DOHH2 (cell line): ENCODE results near the gene GSG1L.

Experiments used
- H3F3A ChIP-seq: fragments of 200-600 bp; sonication (generic), shearing (Covaris generic); 2 replicates; pipeline ENCODE4 v1.6.0; 2016; ENCODE audit warnings: antibody characterized with exemption, mild to moderate bottlenecking; ENCODE audit not compliant: control insufficient read depth, insufficient read depth
- H3K27ac ChIP-seq: fragments of 200-600 bp; sonication (generic); 2 replicates; pipeline ENCODE4 v1.5.1; 2014; ENCODE audit warnings: low read depth, mild to moderate bottlenecking, low read length, moderate library complexity
- H3K27me3 ChIP-seq: fragments of 200-600 bp; sonication (generic); 2 replicates; pipeline ENCODE4 v1.6.1; 2014; ENCODE audit warnings: mild to moderate bottlenecking, low read length, mixed read lengths; ENCODE audit not compliant: control insufficient read depth
- H3K36me3 ChIP-seq: fragments of 200-600 bp; sonication (generic); 2 replicates; pipeline ENCODE4 v1.6.1; 2014; ENCODE audit warnings: mild to moderate bottlenecking, low read length, moderate library complexity, mixed read lengths; ENCODE audit not compliant: control insufficient read depth
- H3K4me1 ChIP-seq: fragments of 200-600 bp; sonication (generic); 2 replicates; pipeline ENCODE4 v1.6.1; 2014; ENCODE audit warnings: mild to moderate bottlenecking, low read length, mixed read lengths; ENCODE audit not compliant: control insufficient read depth
- H3K4me2 ChIP-seq: fragments of 200-600 bp; sonication (generic); 2 replicates; pipeline ENCODE4 v1.6.0; 2014; ENCODE audit warnings: mild to moderate bottlenecking, low read length, moderate library complexity
- H3K4me3 ChIP-seq: fragments of 200-600 bp; sonication (generic); 2 replicates; pipeline ENCODE4 v1.5.1; 2014; ENCODE audit warnings: mild to moderate bottlenecking, low read length, mixed read lengths
- H3K79me2 ChIP-seq: fragments of 200-600 bp; sonication (generic); 2 replicates; pipeline ENCODE4 v1.6.1; 2014; ENCODE audit warnings: mild to moderate bottlenecking, low read length, mixed read lengths; ENCODE audit not compliant: control insufficient read depth
- H3K9me2 ChIP-seq: fragments of 200-600 bp; sonication (generic); replicated peaks from 2 replicates; pipeline ENCODE4 v1.6.1; 2014; ENCODE audit warnings: mild to moderate bottlenecking, low read length, mixed read lengths; ENCODE audit not compliant: control insufficient read depth
- H3K9me3 ChIP-seq: fragments of 200-600 bp; sonication (generic); 2 replicates; pipeline ENCODE4 v1.6.1; 2014; ENCODE audit warnings: antibody characterized with exemption, low read length, mixed read lengths; ENCODE audit not compliant: control insufficient read depth, insufficient read depth
- H4K20me1 ChIP-seq: fragments of 200-600 bp; sonication (generic); 2 replicates; pipeline ENCODE4 v1.6.0; 2014; ENCODE audit warnings: low read depth, mild to moderate bottlenecking, antibody characterized with exemption, low read length, moderate library complexity; ENCODE audit not compliant: control insufficient read depth, insufficient read depth
- EZH2phosphoT487 ChIP-seq: fragments of 200-600 bp; sonication (generic); IDR thresholded peaks from 2 replicates; pipeline ENCODE4 v1.6.1; 2017; ENCODE audit warnings: borderline replicate concordance, mild to moderate bottlenecking, antibody characterized with exemption, low read length, moderate library complexity, mixed read lengths
- TF ChIP-seq, protein P1 (sequence below): fragments of 200-600 bp; sonication (generic); IDR thresholded peaks from one replicate; pipeline ENCODE4 v1.5.1; 2014; ENCODE audit warnings: antibody characterized with exemption, mild to moderate bottlenecking, low read depth, low read length; ENCODE audit not compliant: poor library complexity, severe bottlenecking

The GSG1L gene

DNA sequence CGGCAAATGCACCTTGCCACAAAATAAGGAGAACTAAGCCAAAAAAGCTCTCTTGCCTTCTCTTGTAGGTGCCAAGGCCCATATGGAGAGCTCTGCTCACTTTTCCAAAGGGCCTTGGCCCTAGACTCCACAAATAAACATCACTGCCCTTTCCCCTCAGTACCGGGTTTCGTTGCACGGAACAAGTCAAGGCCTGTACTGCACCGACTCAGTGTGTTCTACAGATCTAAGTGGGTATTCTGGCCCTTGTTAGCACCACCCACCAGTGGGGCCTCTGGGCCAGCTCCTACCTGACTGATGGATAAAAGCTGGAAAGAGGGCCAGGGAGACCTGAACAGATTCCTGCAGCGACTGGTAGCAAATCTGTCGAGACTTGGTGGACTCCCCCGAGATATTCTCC lies 43.7 kb upstream of the GSG1L start:
- H3K27me3 ChIP-seq, result no peaks in the 10 kb centered on the region
- TF ChIP-seq, protein P1, sequence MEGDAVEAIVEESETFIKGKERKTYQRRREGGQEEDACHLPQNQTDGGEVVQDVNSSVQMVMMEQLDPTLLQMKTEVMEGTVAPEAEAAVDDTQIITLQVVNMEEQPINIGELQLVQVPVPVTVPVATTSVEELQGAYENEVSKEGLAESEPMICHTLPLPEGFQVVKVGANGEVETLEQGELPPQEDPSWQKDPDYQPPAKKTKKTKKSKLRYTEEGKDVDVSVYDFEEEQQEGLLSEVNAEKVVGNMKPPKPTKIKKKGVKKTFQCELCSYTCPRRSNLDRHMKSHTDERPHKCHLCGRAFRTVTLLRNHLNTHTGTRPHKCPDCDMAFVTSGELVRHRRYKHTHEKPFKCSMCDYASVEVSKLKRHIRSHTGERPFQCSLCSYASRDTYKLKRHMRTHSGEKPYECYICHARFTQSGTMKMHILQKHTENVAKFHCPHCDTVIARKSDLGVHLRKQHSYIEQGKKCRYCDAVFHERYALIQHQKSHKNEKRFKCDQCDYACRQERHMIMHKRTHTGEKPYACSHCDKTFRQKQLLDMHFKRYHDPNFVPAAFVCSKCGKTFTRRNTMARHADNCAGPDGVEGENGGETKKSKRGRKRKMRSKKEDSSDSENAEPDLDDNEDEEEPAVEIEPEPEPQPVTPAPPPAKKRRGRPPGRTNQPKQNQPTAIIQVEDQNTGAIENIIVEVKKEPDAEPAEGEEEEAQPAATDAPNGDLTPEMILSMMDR, result no peak
- no peak for TF ChIP-seq EZH2phosphoT487
- no peak overlapping the region for H3K27ac ChIP-seq
- H4K20me1 ChIP-seq, result no peaks in the 10 kb centered on the region; the same call in 1 of the 2 replicates
- H3F3A ChIP-seq, result no peaks in the 10 kb centered on the region
- no peak overlapping the region for H3K4me3 ChIP-seq
- H3K9me2 ChIP-seq, result no peaks in the 10 kb centered on the region
- no peaks in the 10 kb centered on the region for H3K9me3 ChIP-seq
- H3K4me2 ChIP-seq, result no peak overlapping the region
- no peaks in the 10 kb centered on the region for H3K79me2 ChIP-seq
- peaks cover 96% of the 10 kb centered on the region for H3K36me3 ChIP-seq
- no peaks in the 10 kb centered on the region for H3K4me1 ChIP-seq

DNA sequence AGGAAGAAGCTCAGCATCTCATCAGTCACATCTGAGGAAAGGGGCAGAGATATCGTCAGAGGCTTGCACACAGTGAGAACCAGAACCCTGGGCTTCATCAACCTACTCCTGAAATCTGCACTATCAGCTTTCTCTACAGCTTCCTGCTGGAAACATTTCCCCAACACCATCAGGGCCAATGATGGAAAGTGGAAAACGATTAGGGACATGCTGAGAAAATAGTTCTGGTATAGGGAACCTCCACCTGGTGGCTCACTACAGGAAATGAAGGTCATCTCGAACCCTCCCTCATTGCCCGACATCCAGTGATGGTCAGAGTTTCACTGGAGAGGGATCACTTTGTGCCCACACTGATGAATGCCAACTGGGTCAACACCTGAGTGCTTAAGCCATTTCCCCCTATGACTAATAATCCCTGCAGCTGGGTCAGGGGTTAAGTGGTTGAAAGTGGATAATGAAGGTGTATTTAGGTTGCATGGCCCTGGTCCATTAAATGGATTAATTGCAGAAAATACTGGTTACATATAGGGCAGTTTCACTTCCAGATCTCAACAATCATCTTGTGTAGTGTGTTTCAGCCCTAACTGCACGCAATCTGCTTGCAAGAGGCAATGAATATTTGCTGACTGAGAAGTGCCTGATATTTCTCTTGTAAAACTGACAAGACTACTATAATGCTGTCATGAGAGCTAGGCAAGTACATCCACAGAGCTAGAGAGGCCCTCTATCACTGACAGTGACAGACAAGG lies 43.1 kb upstream of the GSG1L start:
- H3K4me1 ChIP-seq, result no peaks in the 10 kb centered on the region

DNA sequence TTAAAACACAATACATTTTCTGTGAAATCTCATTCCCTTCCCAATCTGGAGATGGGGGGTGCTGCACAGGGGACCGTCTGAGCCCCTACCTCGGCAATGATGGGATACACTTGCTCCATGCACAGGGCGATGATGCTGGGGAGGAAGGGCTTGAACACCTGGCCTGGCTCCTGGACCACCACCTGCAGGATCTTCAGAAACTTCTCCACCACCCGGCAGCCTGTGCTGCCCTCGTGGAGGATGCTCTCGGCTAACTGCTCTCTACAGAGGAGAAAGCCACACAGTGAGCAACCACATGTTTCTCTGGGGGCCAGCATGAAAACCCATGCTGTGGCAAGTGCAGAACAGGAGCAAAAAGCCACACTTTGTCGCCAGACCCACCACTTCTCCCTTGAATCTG lies 42.4 kb upstream of the GSG1L start:
- H3F3A ChIP-seq, result no peaks in the 10 kb centered on the region
- TF ChIP-seq, protein P1, result no peak
- no peak for TF ChIP-seq EZH2phosphoT487
- no peak overlapping the region for H3K4me3 ChIP-seq
- no peaks in the 10 kb centered on the region for H3K9me3 ChIP-seq
- H3K27me3 ChIP-seq, result no peaks in the 10 kb centered on the region
- H3K4me1 ChIP-seq, result no peaks in the 10 kb centered on the region
- no peaks in the 10 kb centered on the region; the same call in 1 of the 2 replicates for H4K20me1 ChIP-seq
- H3K36me3 ChIP-seq, result peaks cover 98% of the 10 kb centered on the region
- H3K27ac ChIP-seq, result no peak overlapping the region
- no peaks in the 10 kb centered on the region for H3K9me2 ChIP-seq
- H3K79me2 ChIP-seq, result no peaks in the 10 kb centered on the region
- no peak overlapping the region for H3K4me2 ChIP-seq

More for the DNA sequence above, 43.1 kb upstream of the GSG1L start:
- no peak for TF ChIP-seq EZH2phosphoT487
- TF ChIP-seq, protein P1, result no peak
- H3K4me2 ChIP-seq, result no peak overlapping the region
- H3K9me3 ChIP-seq, result no peaks in the 10 kb centered on the region
- H3K9me2 ChIP-seq, result no peaks in the 10 kb centered on the region
- H3K36me3 ChIP-seq, result peaks cover 96% of the 10 kb centered on the region
- H3K79me2 ChIP-seq, result no peaks in the 10 kb centered on the region
- H3K27me3 ChIP-seq, result no peaks in the 10 kb centered on the region
- no peaks in the 10 kb centered on the region; the same call in 1 of the 2 replicates for H4K20me1 ChIP-seq
- H3F3A ChIP-seq, result no peaks in the 10 kb centered on the region
- no peak overlapping the region for H3K27ac ChIP-seq
- H3K4me3 ChIP-seq, result no peak overlapping the region
